Thyroid gland (tissue), 4 donors: ENCODE measurements around the gene ACVR2B. TPM values are rescaled to one million over a fixed set of nuclear protein-coding genes. Genes with fewer than 3 reads are reported as not detected.
A peak's percentile ranks its signal among the peaks of the same experiment; 100 is the strongest.
"Not testable (repeated sequence)": the region's sequence is repeated elsewhere in the genome, so short reads cannot be mapped to it uniquely, and the experiment has no call there.

Experiments used
- DNase-seq, 2 donors: peaks; one replicate each; pipeline ENCODE4 v3.0.0-alpha.2; 2019
- H3K27ac ChIP-seq, 3 donors: fragments of 200-600 bp; sonication (generic); 1 replicate in 2 of 3; 2 replicates in 1 of 3; pipeline ENCODE4 v1.5.1; 2016 to 2019; ENCODE audit warnings: mild to moderate bottlenecking in 1 of 3, moderate library complexity in 1 of 3
- H3K27me3 ChIP-seq: fragments of 200-600 bp; sonication (generic); one replicate; pipeline ENCODE4 v1.5.1; 2019
- H3K36me3 ChIP-seq, 2 donors: fragments of 200-600 bp; sonication (generic); one replicate each; pipeline ENCODE4 v1.5.1; 2016 to 2019
- H3K4me1 ChIP-seq, 2 donors: fragments of 200-600 bp; sonication (generic); one replicate each; pipeline ENCODE4 v1.5.1; 2017 to 2019
- H3K4me3 ChIP-seq, 3 donors: fragments of 200-600 bp; sonication (generic); replicated peaks in 1 of 3; 1 replicate in 2 of 3; 2 replicates in 1 of 3; pipeline ENCODE4 v1.5.1; 2016; ENCODE audit warnings: mild to moderate bottlenecking in 1 of 3
- H3K9me3 ChIP-seq: fragments of 200-600 bp; sonication (generic); one replicate; pipeline ENCODE4 v1.5.1; 2017
- CTCF ChIP-seq, 6 experiments: fragments of 200-600 bp in 3 of 6; fragments of 450-650 bp in 3 of 6; sonication (generic) in 3 of 6; IDR thresholded peaks; one replicate each; pipeline ENCODE4 v1.5.1; 2016 to 2019; ENCODE audit warnings: antibody characterized with exemption in 6 of 6, mild to moderate bottlenecking in 2 of 6, inconsistent platforms in 1 of 6, moderate library complexity in 1 of 6
- POLR2A ChIP-seq, 2 donors: fragments of 450-650 bp; IDR thresholded peaks; one replicate each; pipeline ENCODE4 v1.6.1; 2017; ENCODE audit warnings: antibody characterized with exemption in 2 of 2, mild to moderate bottlenecking in 2 of 2, moderate library complexity in 1 of 2
- WGBS, 2 donors: methylation state at CpG; one replicate each; pipeline ENCODE4 v1.1.5; 2017; 5-methylcytosine and 5-hydroxymethylcytosine counted together
- intact Hi-C: fragments of 100-400 bp; cut with DNase I; formaldehyde crosslinking; loops from one replicate; pipeline ENCODE4 v1.15.1; 2023
- total RNA-seq, 4 donors: library from RNA; depleted of rRNA; stranded (reverse); fragments of >200 nt; gene quantifications; one replicate each; pipeline ENCODE4 v1.2.3, GENCODE V29; 2016

The ACVR2B gene
- 10 to 100 TPM in 1 of 4 donors, 1 to 10 TPM in 3; 5.1 to 12.2 (median 7.7) TPM for total RNA-seq

- intact Hi-C loops, result no loop called here
- Histone ChIP-seq H3K27me3 (no peaks in the 10 kb centered on the region), H3K36me3 (no peaks in the 10 kb centered on the region), H3K4me1 (peaks cover 21 to 27% of the 10 kb centered on the region in 2 donors), H3K4me3 (peak within 1 kb of the TSS; percentile 72 to 78 (median 74)), H3K27ac (peak within 1 kb of the TSS; percentile 39 to 87 (median 44)), H3K9me3 (no peaks in the 10 kb centered on the region)
- DNase-seq, result peak; percentile 91 to 92
- TF ChIP-seq POLR2A (IDR thresholded peaks at IDR 0.05) (no peak), CTCF (IDR thresholded peaks at IDR 0.05) (no peak)
- 13 to 30% methylated on average over 6 to 23 of the region's 48 CpGs for WGBS, 2 donors
Observed at GRCh38 chr3:38453075-38453912, at the start of gene ACVR2B. Gene ACVR2B (plus strand): TSS chr3:38453890. CDS start chr3:38454323, 433 bp downstream.

- H3K9me3 ChIP-seq, result no peaks in the 10 kb centered on the region
- WGBS, 2 donors, result 73 to 77% methylated on average over 5 of the region's 5 CpGs
- TF ChIP-seq CTCF (IDR thresholded peaks at IDR 0.05) (no peak), POLR2A (IDR thresholded peaks at IDR 0.05) (no peak)
- intact Hi-C loops, result no loop called here
- no peaks in the 10 kb centered on the region for H3K4me1 ChIP-seq
- H3K27me3 ChIP-seq, result no peaks in the 10 kb centered on the region
- H3K4me3 ChIP-seq, result no peak overlapping the region
- H3K27ac ChIP-seq, result no peak overlapping the region
- H3K36me3 ChIP-seq, result no peaks in the 10 kb centered on the region
- peak; percentile 1 to 2 for DNase-seq
Observed at GRCh38 chr3:38404286-38404685, 49.4 kb upstream of the ACVR2B start.

GRCh38 chr3:38411591-38411990, 42.1 kb upstream of the ACVR2B start:
- DNase-seq, result no peak
- H3K27me3 ChIP-seq, result no peaks in the 10 kb centered on the region
- H3K9me3 ChIP-seq, result no peaks in the 10 kb centered on the region
- H3K4me3 ChIP-seq, result no peak overlapping the region
- H3K4me1 ChIP-seq, result no peaks in the 10 kb centered on the region
- WGBS, 2 donors, result 57 to 68% methylated on average over 1 of the region's 1 CpG
- H3K36me3 ChIP-seq, result no peaks in the 10 kb centered on the region
- no peak overlapping the region for H3K27ac ChIP-seq
- intact Hi-C loops, result no loop called here
- TF ChIP-seq POLR2A (IDR thresholded peaks at IDR 0.05) (no peak), CTCF (IDR thresholded peaks at IDR 0.05) (no peak)

- intact Hi-C loops, H3K27me3 ChIP-seq, H3K4me1 ChIP-seq, H3K9me3 ChIP-seq, H3K27ac ChIP-seq, H3K4me3 ChIP-seq, DNase-seq, H3K36me3 ChIP-seq: not testable (repeated sequence)
- 77 to 81% methylated on average over 5 of the region's 5 CpGs for WGBS, 2 donors
Observed at GRCh38 chr3:38420758-38421157, 32.9 kb upstream of the ACVR2B start.

- no peaks in the 10 kb centered on the region for H3K4me1 ChIP-seq
- 83 to 87% methylated on average over 7 of the region's 7 CpGs for WGBS, 2 donors
Observed at GRCh38 chr3:38421679-38422336, 31.9 kb upstream of the ACVR2B start.

GRCh38 chr3:38426798-38427426, 26.8 kb upstream of the ACVR2B start:
- H3K27ac ChIP-seq, H3K27me3 ChIP-seq, H3K9me3 ChIP-seq, H3K4me3 ChIP-seq, H3K36me3 ChIP-seq, DNase-seq, intact Hi-C loops, H3K4me1 ChIP-seq: not testable (repeated sequence)
- WGBS, 2 donors, result 51 to 66% methylated on average over 6 of the region's 6 CpGs

More at GRCh38 chr3:38421679-38422336, 31.9 kb upstream of the ACVR2B start:
- Histone ChIP-seq H3K9me3 (no peaks in the 10 kb centered on the region), H3K27me3 (no peaks in the 10 kb centered on the region), H3K4me3 (no peak overlapping the region), H3K36me3 (no peaks in the 10 kb centered on the region), H3K27ac (no peak overlapping the region)
- intact Hi-C loops, result no loop called here
- TF ChIP-seq POLR2A (IDR thresholded peaks at IDR 0.05), result no peak
- TF ChIP-seq CTCF (IDR thresholded peaks at IDR 0.05), result no peak
- no peak for DNase-seq

- intact Hi-C loops, H3K4me3 ChIP-seq, H3K27ac ChIP-seq, H3K4me1 ChIP-seq, DNase-seq, H3K9me3 ChIP-seq, H3K36me3 ChIP-seq, H3K27me3 ChIP-seq: not testable (repeated sequence)
- 87 to 94% methylated on average over 5 of the region's 5 CpGs for WGBS, 2 donors
Observed at GRCh38 chr3:38432871-38433658, 20.6 kb upstream of the ACVR2B start.
